ENCODE data around the gene NCAPD3. TPM values are rescaled to one million over a fixed set of nuclear protein-coding genes. Genes with fewer than 3 reads are reported as not detected.

The NCAPD3 gene
- total RNA-seq, 1 experiment from 2014 or later = 52.2 TPM

DNA sequence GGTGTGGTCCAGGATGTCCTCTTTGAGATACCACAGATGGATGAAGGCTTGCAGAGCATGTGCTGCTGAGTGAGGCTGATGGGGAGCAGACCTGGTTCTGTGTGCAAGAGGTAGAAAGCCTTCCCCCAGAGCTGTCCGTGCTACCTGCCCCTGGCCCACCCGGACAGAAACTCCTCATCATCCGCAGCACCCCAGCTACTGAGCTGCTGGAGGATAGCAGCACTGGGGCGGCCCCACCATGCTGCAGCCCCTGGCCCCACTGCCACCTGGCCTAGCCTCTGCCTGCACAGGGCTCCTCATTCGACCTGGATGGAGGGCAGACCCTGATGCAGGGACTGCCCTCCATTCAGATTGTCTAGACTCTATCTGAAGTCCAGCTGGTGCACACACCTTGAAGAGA, 50.5 kb downstream of the NCAPD3 start:
- H2AFZ ChIP-seq (ENCODE audit: low read length) = no peak overlapping the region
- H2AK5ac ChIP-seq (ENCODE audit: insufficient read length, low read length) = no peak overlapping the region
- H2BK12ac ChIP-seq (ENCODE audit: insufficient read length, low read depth, low read length) = no peak overlapping the region
- no peak overlapping the region for H3K4me2 ChIP-seq (ENCODE audit: insufficient read depth, insufficient read length, low read length)
- H3K9ac ChIP-seq (ENCODE audit: extremely low read depth, insufficient read length, low read length) = no peak overlapping the region
- H3K4me3 Mint-ChIP-seq = no peak overlapping the region
- H2BK120ac ChIP-seq (ENCODE audit: low read depth, low read length, poor library complexity, severe bottlenecking) = no peak overlapping the region
- H2BK15ac ChIP-seq (ENCODE audit: low read depth, low read length) = no peak overlapping the region
- TF ChIP-seq CTCF (conservative IDR thresholded peaks at IDR 0.05) = no peak
- H3K27me3 Mint-ChIP-seq (ENCODE audit: low read depth) = peaks cover 6% of the 10 kb centered on the region; the same call in 1 of the 2 replicates
- no peaks in the 10 kb centered on the region for H3K4me1 Mint-ChIP-seq
- no peak overlapping the region for H3K14ac ChIP-seq (ENCODE audit: insufficient read depth, low read length)
- no peak overlapping the region for H3K18ac ChIP-seq (ENCODE audit: insufficient read length, low read depth, low read length)
- H3K9me3 Mint-ChIP-seq = peaks cover 50 to 68% of the 10 kb centered on the region in 2 experiments
- H4K5ac ChIP-seq (ENCODE audit: insufficient read length, low read depth, low read length) = no peak overlapping the region
- WGBS (ENCODE audit: extremely low coverage, insufficient read length, low lambda C conversion rate) = no CpG with 5 or more reads among the region's 5 CpGs
- H3K56ac ChIP-seq (ENCODE audit: insufficient read length, low read depth, low read length) = no peak overlapping the region
- H4K8ac ChIP-seq (replicated peaks; ENCODE audit: insufficient read length, low read depth, low read length) = no peak overlapping the region
- DNase-seq = no peak
- H3K27ac ChIP-seq (ENCODE audit: insufficient read length, low read depth, low read length) = no peak overlapping the region
- H3K23me2 ChIP-seq (ENCODE audit: insufficient read length, low read depth, low read length, poor library complexity, severe bottlenecking) = no peaks in the 10 kb centered on the region
- H3K79me2 ChIP-seq (ENCODE audit: insufficient read depth, low read length) = no peaks in the 10 kb centered on the region
- H3K27ac Mint-ChIP-seq = no peak overlapping the region
- H3K9me3 ChIP-seq (ENCODE audit: control insufficient read depth, low read depth, low read length) = peaks cover 46% of the 10 kb centered on the region
- H4K20me1 ChIP-seq (ENCODE audit: control insufficient read depth, insufficient read depth, insufficient read length) = no peaks in the 10 kb centered on the region
- no peak overlapping the region for H3K4ac ChIP-seq (ENCODE audit: low read depth, low read length)
- H3K23ac ChIP-seq (ENCODE audit: insufficient read length, low read depth, low read length) = no peak overlapping the region
- H3K79me1 ChIP-seq (ENCODE audit: insufficient read depth, low read depth, low read length, poor library complexity, severe bottlenecking) = no peaks in the 10 kb centered on the region
- H3K36me3 Mint-ChIP-seq (ENCODE audit: insufficient read depth in 1 of 3, low read depth in 3 of 3) = peaks cover 97 to 99% (median 98%) of the 10 kb centered on the region in 3 experiments
- H3K27me3 ChIP-seq (ENCODE audit: insufficient read depth, low read length) = no peaks in the 10 kb centered on the region
- H2BK20ac ChIP-seq (ENCODE audit: low read depth, low read length, poor library complexity, severe bottlenecking) = no peak overlapping the region
- H3T11ph ChIP-seq (ENCODE audit: low read length) = no peak overlapping the region
- no peak overlapping the region for H4K91ac ChIP-seq (ENCODE audit: insufficient read length, low read depth, low read length)
- H3K4me1 ChIP-seq (ENCODE audit: insufficient read depth, low read length) = no peaks in the 10 kb centered on the region
- H2BK5ac ChIP-seq (ENCODE audit: insufficient read length, low read length) = no peak overlapping the region
